Astrocyte (in vitro differentiated cells and primary cell): ENCODE results near the gene IFI30. TPM values are rescaled to one million over a fixed set of nuclear protein-coding genes. Genes with fewer than 3 reads are reported as not detected.

ENCODE experiments used
- DNase-seq: peaks from one replicate; pipeline ENCODE4 v3.0.0-alpha.2; 2010; ENCODE audit warnings: low read depth
- FAIRE-seq: peaks from 2 replicates; lab custom pipeline; 2011; peaks lifted over from hg19 to GRCh38; lab: Jason Lieb, UNC
- H2AFZ ChIP-seq: 2 replicates; pipeline ENCODE4 v1.6.0; 2012; ENCODE audit warnings: low read depth, low read length, inconsistent platforms
- H3K27ac ChIP-seq: 2 replicates; pipeline ENCODE4 v1.5.1; 2011; ENCODE audit warnings: low read depth, low read length, inconsistent platforms
- H3K27me3 ChIP-seq: 2 replicates; pipeline ENCODE4 v1.6.0; 2011; ENCODE audit warnings: low read length, inconsistent platforms; ENCODE audit not compliant: insufficient read depth
- H3K36me3 ChIP-seq: 2 replicates; pipeline ENCODE4 v1.5.1; 2011; ENCODE audit warnings: low read length, inconsistent platforms; ENCODE audit not compliant: insufficient read depth
- H3K4me1 ChIP-seq: 2 replicates; pipeline ENCODE4 v1.5.1; 2011; ENCODE audit warnings: low read length, inconsistent platforms; ENCODE audit not compliant: insufficient read depth
- H3K4me2 ChIP-seq: 2 replicates; pipeline ENCODE4 v1.6.0; 2012; ENCODE audit warnings: low read length, inconsistent platforms
- H3K4me3 ChIP-seq: 2 replicates; pipeline ENCODE4 v1.5.1; 2011; ENCODE audit warnings: low read depth, mild to moderate bottlenecking, low read length, inconsistent platforms; ENCODE audit not compliant: insufficient read depth
- H3K79me2 ChIP-seq: 2 replicates; pipeline ENCODE4 v1.6.0; 2012; ENCODE audit warnings: mild to moderate bottlenecking, low read length, inconsistent platforms; ENCODE audit not compliant: insufficient read depth
- H3K9ac ChIP-seq: 2 replicates; pipeline ENCODE4 v1.6.0; 2012; ENCODE audit warnings: mild to moderate bottlenecking, low read length, inconsistent platforms
- H3K9me3 ChIP-seq: 2 replicates; pipeline ENCODE4 v1.5.1; 2012; ENCODE audit warnings: low read depth, mild to moderate bottlenecking, low read length, inconsistent platforms; ENCODE audit not compliant: insufficient read depth
- H4K20me1 ChIP-seq: 2 replicates; pipeline ENCODE4 v1.6.0; 2012; ENCODE audit warnings: low read length, inconsistent platforms; ENCODE audit not compliant: insufficient read depth
- H3K27ac Mint-ChIP-seq: one replicate; pipeline ENCODE4 v1.8.0; 2021; ENCODE audit warnings: mild to moderate bottlenecking, mixed read lengths; ENCODE audit not compliant: unreplicated experiment
- H3K27me3 Mint-ChIP-seq: one replicate; pipeline ENCODE4 v1.8.0; 2021; ENCODE audit warnings: low read depth, mixed read lengths; ENCODE audit not compliant: unreplicated experiment
- H3K36me3 Mint-ChIP-seq: one replicate; pipeline ENCODE4 v1.8.0; 2021; ENCODE audit warnings: low read depth, mixed read lengths; ENCODE audit not compliant: unreplicated experiment
- H3K4me1 Mint-ChIP-seq: one replicate; pipeline ENCODE4 v1.8.0; 2021; ENCODE audit warnings: low read depth, mixed read lengths; ENCODE audit not compliant: unreplicated experiment
- H3K4me3 Mint-ChIP-seq: one replicate; pipeline ENCODE4 v1.8.0; 2021; ENCODE audit warnings: mild to moderate bottlenecking, moderate library complexity, mixed read lengths; ENCODE audit not compliant: unreplicated experiment
- H3K9me3 Mint-ChIP-seq: one replicate; pipeline ENCODE4 v1.8.0; 2021; ENCODE audit warnings: mild to moderate bottlenecking, mixed read lengths; ENCODE audit not compliant: unreplicated experiment
- EZH2 ChIP-seq: IDR thresholded peaks from 2 replicates; pipeline ENCODE4 v1.6.1; 2012; ENCODE audit warnings: mild to moderate bottlenecking, low read length, inconsistent platforms; ENCODE audit not compliant: insufficient read depth
- total RNA-seq: library from RNA; stranded (reverse); gene quantifications from 2 replicates; pipeline ENCODE4 v1.2.1, GENCODE V29; 2021
- TF ChIP-seq, protein P1 (sequence below): IDR thresholded peaks from 2 replicates; pipeline ENCODE4 v1.5.1; 2011; ENCODE audit warnings: low read depth, mild to moderate bottlenecking, inconsistent platforms, low read length, moderate library complexity; ENCODE audit not compliant: insufficient read depth

The IFI30 gene
- total RNA-seq, 1 donor from 2014 or later = 2.3 TPM

DNA sequence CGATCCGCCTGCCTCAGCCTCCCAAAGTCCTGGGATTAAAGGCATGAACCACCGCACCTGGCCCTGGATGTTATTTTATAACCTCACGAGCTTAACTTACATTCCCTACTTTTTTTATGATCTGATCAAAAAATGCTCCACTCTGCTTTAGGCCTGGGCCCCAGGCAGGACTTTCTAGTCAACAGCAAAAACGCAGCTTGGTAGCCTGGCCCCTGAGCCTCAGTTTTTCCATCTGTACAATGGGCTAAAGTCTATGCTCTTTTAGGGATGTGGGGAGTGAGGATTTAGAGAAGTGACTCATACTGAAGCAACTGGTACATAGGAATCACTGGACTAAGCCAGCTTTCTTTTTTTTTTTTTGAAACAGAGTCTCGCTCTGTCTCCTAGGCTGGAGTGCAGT lies 32.6 kb upstream of the IFI30 start:
- no peak overlapping the region for H3K4me3 ChIP-seq
- no peak overlapping the region for H3K9ac ChIP-seq
- no peaks in the 10 kb centered on the region for H3K9me3 ChIP-seq
- no peak overlapping the region for H2AFZ ChIP-seq
- DNase-seq (no peak), FAIRE-seq (no peak)
- Mint-ChIP-seq H3K4me1 (no peaks in the 10 kb centered on the region), H3K4me3 (no peak overlapping the region), H3K27ac (no peak overlapping the region), H3K36me3 (peaks cover 19% of the 10 kb centered on the region), H3K27me3 (no peaks in the 10 kb centered on the region), H3K9me3 (peaks cover 5% of the 10 kb centered on the region)
- no peaks in the 10 kb centered on the region for H3K79me2 ChIP-seq
- H3K36me3 ChIP-seq = no peaks in the 10 kb centered on the region
- no peak overlapping the region for H3K27ac ChIP-seq
- no peaks in the 10 kb centered on the region for H3K27me3 ChIP-seq
- H4K20me1 ChIP-seq = no peaks in the 10 kb centered on the region
- H3K4me2 ChIP-seq = no peak overlapping the region
- TF ChIP-seq, protein P1, sequence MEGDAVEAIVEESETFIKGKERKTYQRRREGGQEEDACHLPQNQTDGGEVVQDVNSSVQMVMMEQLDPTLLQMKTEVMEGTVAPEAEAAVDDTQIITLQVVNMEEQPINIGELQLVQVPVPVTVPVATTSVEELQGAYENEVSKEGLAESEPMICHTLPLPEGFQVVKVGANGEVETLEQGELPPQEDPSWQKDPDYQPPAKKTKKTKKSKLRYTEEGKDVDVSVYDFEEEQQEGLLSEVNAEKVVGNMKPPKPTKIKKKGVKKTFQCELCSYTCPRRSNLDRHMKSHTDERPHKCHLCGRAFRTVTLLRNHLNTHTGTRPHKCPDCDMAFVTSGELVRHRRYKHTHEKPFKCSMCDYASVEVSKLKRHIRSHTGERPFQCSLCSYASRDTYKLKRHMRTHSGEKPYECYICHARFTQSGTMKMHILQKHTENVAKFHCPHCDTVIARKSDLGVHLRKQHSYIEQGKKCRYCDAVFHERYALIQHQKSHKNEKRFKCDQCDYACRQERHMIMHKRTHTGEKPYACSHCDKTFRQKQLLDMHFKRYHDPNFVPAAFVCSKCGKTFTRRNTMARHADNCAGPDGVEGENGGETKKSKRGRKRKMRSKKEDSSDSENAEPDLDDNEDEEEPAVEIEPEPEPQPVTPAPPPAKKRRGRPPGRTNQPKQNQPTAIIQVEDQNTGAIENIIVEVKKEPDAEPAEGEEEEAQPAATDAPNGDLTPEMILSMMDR = no peak
- no peak for TF ChIP-seq EZH2
- H3K4me1 ChIP-seq = no peaks in the 10 kb centered on the region

DNA sequence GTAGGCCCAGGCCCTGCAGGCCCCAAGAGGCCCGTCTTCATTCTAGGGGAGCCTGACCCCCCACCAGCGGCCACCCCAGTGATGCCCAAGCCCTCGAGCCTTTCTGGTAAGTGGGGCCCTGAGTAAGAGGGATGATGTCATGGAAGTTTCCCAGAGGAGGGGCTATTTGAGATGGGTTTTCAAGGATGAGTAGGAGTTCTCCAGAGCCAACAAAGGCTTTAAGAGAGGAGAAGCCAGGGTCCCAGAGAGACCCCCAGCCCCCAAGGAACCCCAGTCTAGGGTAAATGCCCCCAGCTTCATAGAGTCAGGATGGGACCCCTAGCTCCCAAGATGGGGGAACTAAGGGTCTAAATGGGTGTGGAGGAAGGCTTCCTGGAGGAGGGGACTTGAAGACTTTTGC lies 29.7 kb upstream of the IFI30 start:
- H3K79me2 ChIP-seq = no peaks in the 10 kb centered on the region
- no peak overlapping the region for H3K4me2 ChIP-seq
- no peaks in the 10 kb centered on the region for H3K9me3 ChIP-seq
- H4K20me1 ChIP-seq = no peaks in the 10 kb centered on the region
- DNase-seq (no peak), FAIRE-seq (no peak)
- H3K9ac ChIP-seq = no peak overlapping the region
- no peaks in the 10 kb centered on the region for H3K4me1 ChIP-seq
- H3K4me1 Mint-ChIP-seq = no peaks in the 10 kb centered on the region
- H3K36me3 ChIP-seq = no peaks in the 10 kb centered on the region
- H3K27ac ChIP-seq = no peak overlapping the region
- H3K36me3 Mint-ChIP-seq = peaks cover 22% of the 10 kb centered on the region
- H3K27ac Mint-ChIP-seq = no peak overlapping the region
- no peak overlapping the region for H3K4me3 ChIP-seq
- H2AFZ ChIP-seq = no peak overlapping the region
- H3K9me3 Mint-ChIP-seq = peaks cover 5% of the 10 kb centered on the region
- H3K27me3 Mint-ChIP-seq = no peaks in the 10 kb centered on the region
- H3K4me3 Mint-ChIP-seq = no peak overlapping the region
- TF ChIP-seq, protein P1 = no peak
- no peak for TF ChIP-seq EZH2
- H3K27me3 ChIP-seq = no peaks in the 10 kb centered on the region

DNA sequence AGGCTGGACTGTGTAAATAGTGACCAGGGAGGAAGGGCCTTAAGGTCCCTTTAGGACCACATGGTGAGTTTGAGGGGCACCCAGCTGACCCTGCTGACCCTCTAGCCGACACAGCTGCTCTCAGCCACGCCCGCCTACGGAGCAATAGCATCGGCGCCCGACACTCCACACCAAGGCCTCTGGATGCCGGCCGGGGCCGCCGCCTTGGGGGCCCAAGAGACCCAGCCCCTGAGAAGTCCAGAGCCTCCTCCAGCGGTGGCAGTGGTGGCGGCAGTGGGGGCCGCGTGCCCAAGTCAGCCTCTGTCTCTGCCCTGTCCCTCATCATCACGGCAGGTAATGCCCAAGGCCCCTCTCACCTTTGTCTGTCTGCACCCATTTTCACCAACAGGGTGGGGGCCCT lies 29.3 kb upstream of the IFI30 start:
- Histone ChIP-seq H3K4me3 (no peak overlapping the region), H4K20me1 (no peaks in the 10 kb centered on the region), H3K9me3 (no peaks in the 10 kb centered on the region), H3K36me3 (no peaks in the 10 kb centered on the region), H2AFZ (no peak overlapping the region), H3K4me2 (no peak overlapping the region), H3K79me2 (no peaks in the 10 kb centered on the region), H3K9ac (no peak overlapping the region), H3K27me3 (no peaks in the 10 kb centered on the region), H3K27ac (no peak overlapping the region), H3K4me1 (no peaks in the 10 kb centered on the region)
- no peaks in the 10 kb centered on the region for H3K27me3 Mint-ChIP-seq
- TF ChIP-seq, protein P1 = no peak
- TF ChIP-seq EZH2 = no peak
- no peaks in the 10 kb centered on the region for H3K4me1 Mint-ChIP-seq
- peaks cover 5% of the 10 kb centered on the region for H3K9me3 Mint-ChIP-seq
- no peak overlapping the region for H3K4me3 Mint-ChIP-seq
- no peak overlapping the region for H3K27ac Mint-ChIP-seq
- DNase-seq = no peak
- no peak for FAIRE-seq
- H3K36me3 Mint-ChIP-seq = peaks cover 22% of the 10 kb centered on the region
